GM23338 (cell line): Measurements from ENCODE around the gene NRK. TPM values are rescaled to one million over a fixed set of nuclear protein-coding genes. Genes with fewer than 3 reads are reported as not detected.

Experiments used
- ATAC-seq: fragments of 200-7000 bp; cut with Tn5 transposase; 3 replicates; pipeline ENCODE4 v1.9.1; 2020
- DNase-seq: peaks from one replicate; pipeline ENCODE4 v3.0.0-alpha.2; 2015; ENCODE audit warnings: low spot score
- H2AFZ ChIP-seq: fragments of 200-600 bp; sonication (generic); 2 replicates; pipeline ENCODE4 v1.8.0; 2016; ENCODE audit warnings: antibody characterized with exemption, mild to moderate bottlenecking, moderate library complexity
- H3F3A ChIP-seq: fragments of 200-600 bp; sonication (generic); replicated peaks from 2 replicates; pipeline ENCODE4 v1.8.0; 2017; ENCODE audit warnings: antibody characterized with exemption, mixed run types, low read depth
- H3K27ac ChIP-seq: fragments of 200-600 bp; sonication (generic); 2 replicates; pipeline ENCODE4 v1.6.1; 2016; ENCODE audit warnings: low read depth
- H3K27me3 ChIP-seq: fragments of 200-600 bp; sonication (generic); 2 replicates; pipeline ENCODE4 v1.8.0; 2016; ENCODE audit warnings: mild to moderate bottlenecking, mixed run types, moderate library complexity; ENCODE audit not compliant: insufficient read depth
- H3K36me3 ChIP-seq: fragments of 200-600 bp; sonication (generic); 2 replicates; pipeline ENCODE4 v1.8.0; 2016; ENCODE audit warnings: mild to moderate bottlenecking; ENCODE audit not compliant: insufficient read depth
- H3K4me1 ChIP-seq: fragments of 200-600 bp; sonication (generic); 2 replicates; pipeline ENCODE4 v1.8.0; 2016; ENCODE audit warnings: mild to moderate bottlenecking, moderate library complexity; ENCODE audit not compliant: insufficient read depth
- H3K4me2 ChIP-seq: fragments of 200-600 bp; sonication (generic); 2 replicates; pipeline ENCODE4 v1.7.1; 2017; ENCODE audit warnings: mixed run types
- H3K4me3 ChIP-seq: fragments of 200-600 bp; sonication (generic); 2 replicates; pipeline ENCODE4 v1.6.1; 2016; ENCODE audit warnings: mixed run types
- H3K79me2 ChIP-seq: fragments of 200-600 bp; sonication (generic); replicated peaks from 2 replicates; pipeline ENCODE4 v1.8.0; 2017; ENCODE audit warnings: mild to moderate bottlenecking; ENCODE audit not compliant: insufficient read depth
- H3K9me2 ChIP-seq: fragments of 200-600 bp; sonication (generic); 2 replicates; pipeline ENCODE4 v1.8.0; 2017; ENCODE audit not compliant: insufficient read depth
- H4K20me1 ChIP-seq: fragments of 200-600 bp; sonication (generic); replicated peaks from 2 replicates; pipeline ENCODE4 v1.8.0; 2017; ENCODE audit warnings: mild to moderate bottlenecking; ENCODE audit not compliant: insufficient read depth
- H3K27ac Mint-ChIP-seq: 2 replicates; pipeline ENCODE4 v1.8.0; 2020; ENCODE audit warnings: inconsistent platforms, mild to moderate bottlenecking, moderate library complexity, mixed read lengths
- H3K27me3 Mint-ChIP-seq: 3 replicates; pipeline ENCODE4 v1.8.0; 2022; ENCODE audit warnings: low read depth, mild to moderate bottlenecking, moderate library complexity, mixed read lengths, inconsistent platforms; ENCODE audit not compliant: insufficient read depth, poor library complexity
- H3K36me3 Mint-ChIP-seq: 3 replicates; pipeline ENCODE4 v1.8.0; 2021; ENCODE audit warnings: low read depth, mild to moderate bottlenecking, inconsistent platforms, moderate library complexity, mixed read lengths
- H3K4me1 Mint-ChIP-seq: 3 replicates; pipeline ENCODE4 v1.8.0; 2020; ENCODE audit warnings: mild to moderate bottlenecking, inconsistent platforms, mixed read lengths
- H3K4me3 Mint-ChIP-seq: 3 replicates; pipeline ENCODE4 v1.8.0; 2021; ENCODE audit warnings: moderate library complexity, mild to moderate bottlenecking, inconsistent platforms, mixed read lengths
- H3K9me3 Mint-ChIP-seq: 3 replicates; pipeline ENCODE4 v1.8.0; 2020; ENCODE audit warnings: moderate library complexity, mild to moderate bottlenecking, inconsistent platforms, mixed read lengths
- JUNB ChIP-seq: IDR thresholded peaks from one replicate; pipeline ENCODE4 v1.6.1; 2016; ENCODE audit warnings: antibody characterized with exemption; ENCODE audit not compliant: unreplicated experiment
- ZNF114 ChIP-seq: fragments of 250-450 bp; sonication (Bioruptor Pico); IDR thresholded peaks from 2 replicates; pipeline ENCODE4 v1.5.0; 2020; ENCODE audit warnings: mild to moderate bottlenecking, moderate library complexity
- ZNF331 ChIP-seq: fragments of 250-450 bp; sonication (Bioruptor Pico); IDR thresholded peaks from 2 replicates; pipeline ENCODE4 v1.5.0; 2020; ENCODE audit warnings: low read depth, mild to moderate bottlenecking, moderate library complexity
- polyA plus RNA-seq: library from polyadenylated mRNA; unstranded; fragments of >200 nt; fragmentation: Nextera tagmentation; extraction: Ambion mirVana; gene quantifications from 2 replicates; pipeline ENCODE4 v1.2.1, GENCODE V29; 2016
- total RNA-seq: library from RNA; depleted of rRNA; stranded (reverse); fragments of >200 nt; shearing (Covaris generic); gene quantifications from 2 replicates; pipeline ENCODE4 v1.2.3, GENCODE V29; 2014
- TF ChIP-seq, protein P1 (sequence below): IDR thresholded peaks from one replicate; pipeline ENCODE4 v1.6.1; 2018; ENCODE audit warnings: antibody characterized with exemption; ENCODE audit not compliant: unreplicated experiment
- TF ChIP-seq, protein P2 (sequence below): fragments of 250-450 bp; sonication (Bioruptor Pico); IDR thresholded peaks from 2 replicates; pipeline ENCODE4 v1.5.0; 2020; ENCODE audit warnings: mild to moderate bottlenecking, moderate library complexity
- TF ChIP-seq, protein P3 (sequence below): IDR thresholded peaks from 2 replicates; pipeline ENCODE4 v1.6.1; 2016; ENCODE audit warnings: antibody characterized with exemption

Gene NRK
- total and polyA plus RNA-seq, 2 experiments from 2014 or later = 6.4 to 16.2 TPM

DNA sequence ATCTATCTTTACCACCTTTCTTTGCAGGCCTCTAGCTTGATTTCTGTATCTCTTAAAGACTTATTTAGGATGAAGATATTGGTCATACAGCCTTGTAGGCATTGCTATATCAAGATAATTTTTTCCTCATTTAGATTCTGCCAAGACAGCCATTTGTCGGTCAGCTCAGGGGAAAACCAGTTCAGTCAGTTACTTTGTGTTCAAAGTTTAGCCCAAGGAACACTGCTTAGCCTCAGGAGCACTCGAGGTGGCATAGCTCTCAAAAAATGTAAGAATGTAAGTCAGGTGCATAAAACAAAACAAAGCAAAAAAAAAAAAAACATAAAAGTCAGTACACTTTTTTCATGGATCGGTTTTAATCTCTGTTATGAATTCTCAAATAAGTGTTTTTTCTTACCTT, 43.4 kb downstream of the NRK start (continued):
- TF ChIP-seq, protein P1, sequence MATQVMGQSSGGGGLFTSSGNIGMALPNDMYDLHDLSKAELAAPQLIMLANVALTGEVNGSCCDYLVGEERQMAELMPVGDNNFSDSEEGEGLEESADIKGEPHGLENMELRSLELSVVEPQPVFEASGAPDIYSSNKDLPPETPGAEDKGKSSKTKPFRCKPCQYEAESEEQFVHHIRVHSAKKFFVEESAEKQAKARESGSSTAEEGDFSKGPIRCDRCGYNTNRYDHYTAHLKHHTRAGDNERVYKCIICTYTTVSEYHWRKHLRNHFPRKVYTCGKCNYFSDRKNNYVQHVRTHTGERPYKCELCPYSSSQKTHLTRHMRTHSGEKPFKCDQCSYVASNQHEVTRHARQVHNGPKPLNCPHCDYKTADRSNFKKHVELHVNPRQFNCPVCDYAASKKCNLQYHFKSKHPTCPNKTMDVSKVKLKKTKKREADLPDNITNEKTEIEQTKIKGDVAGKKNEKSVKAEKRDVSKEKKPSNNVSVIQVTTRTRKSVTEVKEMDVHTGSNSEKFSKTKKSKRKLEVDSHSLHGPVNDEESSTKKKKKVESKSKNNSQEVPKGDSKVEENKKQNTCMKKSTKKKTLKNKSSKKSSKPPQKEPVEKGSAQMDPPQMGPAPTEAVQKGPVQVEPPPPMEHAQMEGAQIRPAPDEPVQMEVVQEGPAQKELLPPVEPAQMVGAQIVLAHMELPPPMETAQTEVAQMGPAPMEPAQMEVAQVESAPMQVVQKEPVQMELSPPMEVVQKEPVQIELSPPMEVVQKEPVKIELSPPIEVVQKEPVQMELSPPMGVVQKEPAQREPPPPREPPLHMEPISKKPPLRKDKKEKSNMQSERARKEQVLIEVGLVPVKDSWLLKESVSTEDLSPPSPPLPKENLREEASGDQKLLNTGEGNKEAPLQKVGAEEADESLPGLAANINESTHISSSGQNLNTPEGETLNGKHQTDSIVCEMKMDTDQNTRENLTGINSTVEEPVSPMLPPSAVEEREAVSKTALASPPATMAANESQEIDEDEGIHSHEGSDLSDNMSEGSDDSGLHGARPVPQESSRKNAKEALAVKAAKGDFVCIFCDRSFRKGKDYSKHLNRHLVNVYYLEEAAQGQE = no peak
- no peak for TF ChIP-seq ZNF331 (CRISPR knock-in tag)
- TF ChIP-seq ZNF114 (CRISPR knock-in tag) = no peak
- TF ChIP-seq, protein P2, sequence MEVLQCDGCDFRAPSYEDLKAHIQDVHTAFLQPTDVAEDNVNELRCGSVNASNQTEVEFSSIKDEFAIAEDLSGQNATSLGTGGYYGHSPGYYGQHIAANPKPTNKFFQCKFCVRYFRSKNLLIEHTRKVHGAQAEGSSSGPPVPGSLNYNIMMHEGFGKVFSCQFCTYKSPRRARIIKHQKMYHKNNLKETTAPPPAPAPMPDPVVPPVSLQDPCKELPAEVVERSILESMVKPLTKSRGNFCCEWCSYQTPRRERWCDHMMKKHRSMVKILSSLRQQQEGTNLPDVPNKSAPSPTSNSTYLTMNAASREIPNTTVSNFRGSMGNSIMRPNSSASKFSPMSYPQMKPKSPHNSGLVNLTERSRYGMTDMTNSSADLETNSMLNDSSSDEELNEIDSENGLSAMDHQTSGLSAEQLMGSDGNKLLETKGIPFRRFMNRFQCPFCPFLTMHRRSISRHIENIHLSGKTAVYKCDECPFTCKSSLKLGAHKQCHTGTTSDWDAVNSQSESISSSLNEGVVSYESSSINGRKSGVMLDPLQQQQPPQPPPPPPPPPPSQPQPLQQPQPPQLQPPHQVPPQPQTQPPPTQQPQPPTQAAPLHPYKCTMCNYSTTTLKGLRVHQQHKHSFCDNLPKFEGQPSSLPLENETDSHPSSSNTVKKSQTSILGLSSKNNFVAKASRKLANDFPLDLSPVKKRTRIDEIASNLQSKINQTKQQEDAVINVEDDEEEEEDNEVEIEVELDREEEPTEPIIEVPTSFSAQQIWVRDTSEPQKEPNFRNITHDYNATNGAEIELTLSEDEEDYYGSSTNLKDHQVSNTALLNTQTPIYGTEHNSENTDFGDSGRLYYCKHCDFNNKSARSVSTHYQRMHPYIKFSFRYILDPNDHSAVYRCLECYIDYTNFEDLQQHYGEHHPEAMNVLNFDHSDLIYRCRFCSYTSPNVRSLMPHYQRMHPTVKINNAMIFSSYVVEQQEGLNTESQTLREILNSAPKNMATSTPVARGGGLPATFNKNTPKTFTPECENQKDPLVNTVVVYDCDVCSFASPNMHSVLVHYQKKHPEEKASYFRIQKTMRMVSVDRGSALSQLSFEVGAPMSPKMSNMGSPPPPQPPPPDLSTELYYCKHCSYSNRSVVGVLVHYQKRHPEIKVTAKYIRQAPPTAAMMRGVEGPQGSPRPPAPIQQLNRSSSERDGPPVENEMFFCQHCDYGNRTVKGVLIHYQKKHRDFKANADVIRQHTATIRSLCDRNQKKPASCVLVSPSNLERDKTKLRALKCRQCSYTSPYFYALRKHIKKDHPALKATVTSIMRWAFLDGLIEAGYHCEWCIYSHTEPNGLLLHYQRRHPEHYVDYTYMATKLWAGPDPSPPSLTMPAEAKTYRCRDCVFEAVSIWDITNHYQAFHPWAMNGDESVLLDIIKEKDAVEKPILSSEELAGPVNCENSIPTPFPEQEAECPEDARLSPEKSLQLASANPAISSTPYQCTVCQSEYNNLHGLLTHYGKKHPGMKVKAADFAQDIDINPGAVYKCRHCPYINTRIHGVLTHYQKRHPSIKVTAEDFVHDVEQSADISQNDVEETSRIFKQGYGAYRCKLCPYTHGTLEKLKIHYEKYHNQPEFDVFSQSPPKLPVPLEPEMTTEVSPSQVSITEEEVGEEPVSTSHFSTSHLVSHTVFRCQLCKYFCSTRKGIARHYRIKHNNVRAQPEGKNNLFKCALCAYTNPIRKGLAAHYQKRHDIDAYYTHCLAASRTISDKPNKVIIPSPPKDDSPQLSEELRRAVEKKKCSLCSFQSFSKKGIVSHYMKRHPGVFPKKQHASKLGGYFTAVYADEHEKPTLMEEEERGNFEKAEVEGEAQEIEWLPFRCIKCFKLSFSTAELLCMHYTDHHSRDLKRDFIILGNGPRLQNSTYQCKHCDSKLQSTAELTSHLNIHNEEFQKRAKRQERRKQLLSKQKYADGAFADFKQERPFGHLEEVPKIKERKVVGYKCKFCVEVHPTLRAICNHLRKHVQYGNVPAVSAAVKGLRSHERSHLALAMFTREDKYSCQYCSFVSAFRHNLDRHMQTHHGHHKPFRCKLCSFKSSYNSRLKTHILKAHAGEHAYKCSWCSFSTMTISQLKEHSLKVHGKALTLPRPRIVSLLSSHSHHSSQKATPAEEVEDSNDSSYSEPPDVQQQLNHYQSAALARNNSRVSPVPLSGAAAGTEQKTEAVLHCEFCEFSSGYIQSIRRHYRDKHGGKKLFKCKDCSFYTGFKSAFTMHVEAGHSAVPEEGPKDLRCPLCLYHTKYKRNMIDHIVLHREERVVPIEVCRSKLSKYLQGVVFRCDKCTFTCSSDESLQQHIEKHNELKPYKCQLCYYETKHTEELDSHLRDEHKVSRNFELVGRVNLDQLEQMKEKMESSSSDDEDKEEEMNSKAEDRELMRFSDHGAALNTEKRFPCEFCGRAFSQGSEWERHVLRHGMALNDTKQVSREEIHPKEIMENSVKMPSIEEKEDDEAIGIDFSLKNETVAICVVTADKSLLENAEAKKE (CRISPR knock-in tag) = no peak

DNA sequence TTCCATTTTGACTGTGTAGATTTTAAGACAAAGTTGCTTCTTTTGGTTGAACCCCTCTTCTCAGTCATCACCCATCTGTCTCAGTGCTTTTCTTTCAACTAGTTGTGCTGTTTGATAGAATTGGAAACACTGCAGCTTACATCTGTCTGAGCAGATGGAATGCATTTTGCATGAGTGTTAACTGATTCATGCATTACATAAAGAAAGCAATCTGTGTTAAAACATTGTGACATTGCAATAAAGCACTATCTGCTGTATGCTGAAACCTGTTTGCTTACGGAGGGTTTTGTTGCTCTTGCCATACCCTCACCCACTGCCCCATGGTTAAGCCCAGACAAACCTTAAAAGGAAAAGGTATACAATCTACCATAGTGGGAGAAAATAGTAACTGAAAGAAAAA, 47.4 kb downstream of the NRK start:
- Mint-ChIP-seq H3K4me1 (peaks cover 3% of the 10 kb centered on the region; the same call in 2 of the 3 replicates), H3K9me3 (no peaks in the 10 kb centered on the region), H3K4me3 (no peak overlapping the region), H3K27ac (no peak overlapping the region), H3K36me3 (no peaks in the 10 kb centered on the region), H3K27me3 (no peaks in the 10 kb centered on the region)
- DNase-seq (no peak), ATAC-seq (no peak)
- Histone ChIP-seq H3K27me3 (no peaks in the 10 kb centered on the region), H3K4me3 (no peak overlapping the region), H2AFZ (no peak overlapping the region), H3F3A (no peaks in the 10 kb centered on the region), H3K79me2 (no peaks in the 10 kb centered on the region), H3K9me2 (no peaks in the 10 kb centered on the region), H4K20me1 (no peaks in the 10 kb centered on the region), H3K36me3 (no peaks in the 10 kb centered on the region), H3K4me2 (no peak overlapping the region), H3K27ac (no peak overlapping the region), H3K4me1 (no peaks in the 10 kb centered on the region)
- no peak for TF ChIP-seq JUNB
- TF ChIP-seq, protein P3, sequence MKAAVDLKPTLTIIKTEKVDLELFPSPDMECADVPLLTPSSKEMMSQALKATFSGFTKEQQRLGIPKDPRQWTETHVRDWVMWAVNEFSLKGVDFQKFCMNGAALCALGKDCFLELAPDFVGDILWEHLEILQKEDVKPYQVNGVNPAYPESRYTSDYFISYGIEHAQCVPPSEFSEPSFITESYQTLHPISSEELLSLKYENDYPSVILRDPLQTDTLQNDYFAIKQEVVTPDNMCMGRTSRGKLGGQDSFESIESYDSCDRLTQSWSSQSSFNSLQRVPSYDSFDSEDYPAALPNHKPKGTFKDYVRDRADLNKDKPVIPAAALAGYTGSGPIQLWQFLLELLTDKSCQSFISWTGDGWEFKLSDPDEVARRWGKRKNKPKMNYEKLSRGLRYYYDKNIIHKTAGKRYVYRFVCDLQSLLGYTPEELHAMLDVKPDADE = no peak
